ENCODE results near the gene AUTS2. TPM values are rescaled to one million over a fixed set of nuclear protein-coding genes. Genes with fewer than 3 reads are reported as not detected.

The AUTS2 gene
- total and polyA plus RNA-seq, 4 donors: 4.9 to 24.4 (median 7.0) TPM

DNA sequence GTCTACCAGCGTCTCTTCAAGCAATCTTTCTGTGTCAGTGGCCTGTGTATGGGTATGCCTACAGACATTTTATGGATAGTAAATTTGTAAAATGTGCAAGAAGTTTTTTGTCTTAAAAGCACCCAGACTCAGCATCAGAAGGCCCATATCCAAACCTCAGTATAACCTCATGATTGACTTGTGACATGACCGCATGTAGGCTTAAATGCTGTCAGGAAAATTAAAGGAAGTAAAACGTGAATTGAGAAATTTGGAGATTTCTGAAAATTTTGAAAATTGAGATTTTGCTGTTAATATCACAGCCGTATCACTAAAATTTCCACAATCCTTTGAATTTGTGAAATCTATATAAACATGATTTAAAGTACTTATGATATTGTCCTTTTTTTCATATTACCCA lies 410.2 kb downstream of the AUTS2 start:
- H3K27me3 ChIP-seq (ENCODE audit: control insufficient read depth in 4 of 4, insufficient read depth in 4 of 4, low read length in 3 of 4): no peaks in the 10 kb centered on the region
- H3K4me3 ChIP-seq (ENCODE audit: low read depth in 1 of 3, low read length in 3 of 3): no peak overlapping the region
- no peak overlapping the region for H3K9ac ChIP-seq (ENCODE audit: low read depth in 1 of 2, low read length in 2 of 2)
- H3K27ac ChIP-seq (ENCODE audit: low read depth in 1 of 2, low read length in 2 of 2): no peak overlapping the region
- 92% methylated on average over 4 of the region's 4 CpGs for WGBS
- no peaks in the 10 kb centered on the region for H3K9me3 ChIP-seq (ENCODE audit: control insufficient read depth in 4 of 4, low read length in 3 of 4)
- H3K36me3 ChIP-seq (ENCODE audit: control insufficient read depth in 4 of 4, insufficient read depth in 3 of 4, low read depth in 1 of 4, low read length in 3 of 4): no peaks in the 10 kb centered on the region
- TF ChIP-seq YY1 (IDR thresholded peaks at IDR 0.05) (no peak), NR2F2 (IDR thresholded peaks at IDR 0.05) (no peak), HNF4G (IDR thresholded peaks at IDR 0.05) (no peak), TAF1 (conservative IDR thresholded peaks at IDR 0.05) (no peak), FOXA1 (IDR thresholded peaks at IDR 0.05) (no peak), FOXA2 (IDR thresholded peaks at IDR 0.05) (no peak)
- TF ChIP-seq, protein P1, sequence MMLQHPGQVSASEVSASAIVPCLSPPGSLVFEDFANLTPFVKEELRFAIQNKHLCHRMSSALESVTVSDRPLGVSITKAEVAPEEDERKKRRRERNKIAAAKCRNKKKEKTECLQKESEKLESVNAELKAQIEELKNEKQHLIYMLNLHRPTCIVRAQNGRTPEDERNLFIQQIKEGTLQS (IDR thresholded peaks at IDR 0.05): no peak
- TF ChIP-seq, protein P2, sequence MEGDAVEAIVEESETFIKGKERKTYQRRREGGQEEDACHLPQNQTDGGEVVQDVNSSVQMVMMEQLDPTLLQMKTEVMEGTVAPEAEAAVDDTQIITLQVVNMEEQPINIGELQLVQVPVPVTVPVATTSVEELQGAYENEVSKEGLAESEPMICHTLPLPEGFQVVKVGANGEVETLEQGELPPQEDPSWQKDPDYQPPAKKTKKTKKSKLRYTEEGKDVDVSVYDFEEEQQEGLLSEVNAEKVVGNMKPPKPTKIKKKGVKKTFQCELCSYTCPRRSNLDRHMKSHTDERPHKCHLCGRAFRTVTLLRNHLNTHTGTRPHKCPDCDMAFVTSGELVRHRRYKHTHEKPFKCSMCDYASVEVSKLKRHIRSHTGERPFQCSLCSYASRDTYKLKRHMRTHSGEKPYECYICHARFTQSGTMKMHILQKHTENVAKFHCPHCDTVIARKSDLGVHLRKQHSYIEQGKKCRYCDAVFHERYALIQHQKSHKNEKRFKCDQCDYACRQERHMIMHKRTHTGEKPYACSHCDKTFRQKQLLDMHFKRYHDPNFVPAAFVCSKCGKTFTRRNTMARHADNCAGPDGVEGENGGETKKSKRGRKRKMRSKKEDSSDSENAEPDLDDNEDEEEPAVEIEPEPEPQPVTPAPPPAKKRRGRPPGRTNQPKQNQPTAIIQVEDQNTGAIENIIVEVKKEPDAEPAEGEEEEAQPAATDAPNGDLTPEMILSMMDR (IDR thresholded peaks at IDR 0.05; ENCODE audit: low read depth, low read length, missing input control): no peak
- TF ChIP-seq, protein P3, sequence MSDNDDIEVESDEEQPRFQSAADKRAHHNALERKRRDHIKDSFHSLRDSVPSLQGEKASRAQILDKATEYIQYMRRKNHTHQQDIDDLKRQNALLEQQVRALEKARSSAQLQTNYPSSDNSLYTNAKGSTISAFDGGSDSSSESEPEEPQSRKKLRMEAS (IDR thresholded peaks at IDR 0.05): no peak
- DNase-seq (ENCODE audit: low spot score): no peak
- H3K4me1 ChIP-seq (ENCODE audit: control insufficient read depth in 4 of 4, insufficient read depth in 4 of 4, low read length in 3 of 4): no peaks in the 10 kb centered on the region

DNA sequence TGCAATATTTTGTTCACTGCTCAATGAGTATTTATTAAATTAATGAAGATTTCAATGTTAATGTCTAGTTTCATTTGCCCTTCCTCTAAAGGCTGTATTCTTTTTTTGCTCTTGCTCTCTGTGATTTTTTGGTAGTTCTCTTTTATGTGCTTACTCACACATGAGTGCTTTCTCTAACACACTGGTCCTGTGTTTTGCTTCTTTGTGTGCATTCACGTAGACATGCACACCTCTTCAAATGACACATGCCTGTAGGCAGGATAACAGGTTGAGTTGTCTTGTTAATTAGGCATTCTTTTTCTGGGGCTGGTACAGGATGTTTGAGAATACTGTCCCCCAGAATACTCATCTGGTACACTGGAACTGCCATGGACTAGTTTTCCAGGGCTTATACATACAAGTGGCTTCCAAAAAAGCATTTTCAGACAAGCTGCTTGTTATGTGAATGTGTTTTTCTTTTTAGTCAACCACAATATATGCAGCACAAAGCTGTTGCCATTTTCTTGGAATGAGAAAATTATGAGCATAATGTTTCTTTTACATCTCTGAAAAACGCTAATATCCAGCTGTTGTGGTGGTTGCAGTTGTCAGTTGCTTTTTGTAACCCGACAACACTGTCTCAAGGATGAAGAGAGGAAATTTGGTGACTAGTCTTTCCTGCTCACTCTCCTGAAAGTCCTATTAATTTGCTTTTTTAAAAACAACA lies 416.4 kb downstream of the AUTS2 start:
- Histone ChIP-seq H3K27me3 (ENCODE audit: control insufficient read depth in 4 of 4, insufficient read depth in 4 of 4, low read length in 3 of 4) (no peaks in the 10 kb centered on the region), H3K27ac (ENCODE audit: low read depth in 1 of 2, low read length in 2 of 2) (no peak overlapping the region), H3K9ac (ENCODE audit: low read depth in 1 of 2, low read length in 2 of 2) (no peak overlapping the region), H3K4me1 (ENCODE audit: control insufficient read depth in 4 of 4, insufficient read depth in 4 of 4, low read length in 3 of 4) (no peaks in the 10 kb centered on the region), H3K9me3 (ENCODE audit: control insufficient read depth in 4 of 4, low read length in 3 of 4) (no peaks in the 10 kb centered on the region), H3K4me3 (ENCODE audit: low read depth in 1 of 3, low read length in 3 of 3) (no peak overlapping the region), H3K36me3 (ENCODE audit: control insufficient read depth in 4 of 4, insufficient read depth in 3 of 4, low read depth in 1 of 4, low read length in 3 of 4) (no peaks in the 10 kb centered on the region)
- no peak for DNase-seq (ENCODE audit: low spot score)
- WGBS: 81% methylated on average over 3 of the region's 3 CpGs
- TF ChIP-seq FOXA1 (IDR thresholded peaks at IDR 0.05): no peak
- TF ChIP-seq HNF4G (IDR thresholded peaks at IDR 0.05): no peak
- no peak for TF ChIP-seq TAF1 (conservative IDR thresholded peaks at IDR 0.05)
- no peak for TF ChIP-seq SP1 (IDR thresholded peaks at IDR 0.05)
- no peak for TF ChIP-seq JUND (IDR thresholded peaks at IDR 0.05)
- no peak for TF ChIP-seq HNF4A (conservative IDR thresholded peaks at IDR 0.05)
- TF ChIP-seq, protein P2 (IDR thresholded peaks at IDR 0.05; ENCODE audit: low read depth, low read length, missing input control): no peak
- TF ChIP-seq FOXA2 (IDR thresholded peaks at IDR 0.05): no peak
- TF ChIP-seq, protein P1 (IDR thresholded peaks at IDR 0.05): no peak
- TF ChIP-seq, protein P4, sequence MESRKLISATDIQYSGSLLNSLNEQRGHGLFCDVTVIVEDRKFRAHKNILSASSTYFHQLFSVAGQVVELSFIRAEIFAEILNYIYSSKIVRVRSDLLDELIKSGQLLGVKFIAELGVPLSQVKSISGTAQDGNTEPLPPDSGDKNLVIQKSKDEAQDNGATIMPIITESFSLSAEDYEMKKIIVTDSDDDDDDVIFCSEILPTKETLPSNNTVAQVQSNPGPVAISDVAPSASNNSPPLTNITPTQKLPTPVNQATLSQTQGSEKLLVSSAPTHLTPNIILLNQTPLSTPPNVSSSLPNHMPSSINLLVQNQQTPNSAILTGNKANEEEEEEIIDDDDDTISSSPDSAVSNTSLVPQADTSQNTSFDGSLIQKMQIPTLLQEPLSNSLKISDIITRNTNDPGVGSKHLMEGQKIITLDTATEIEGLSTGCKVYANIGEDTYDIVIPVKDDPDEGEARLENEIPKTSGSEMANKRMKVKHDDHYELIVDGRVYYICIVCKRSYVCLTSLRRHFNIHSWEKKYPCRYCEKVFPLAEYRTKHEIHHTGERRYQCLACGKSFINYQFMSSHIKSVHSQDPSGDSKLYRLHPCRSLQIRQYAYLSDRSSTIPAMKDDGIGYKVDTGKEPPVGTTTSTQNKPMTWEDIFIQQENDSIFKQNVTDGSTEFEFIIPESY (IDR thresholded peaks at IDR 0.05): no peak
- TF ChIP-seq NR2F2 (IDR thresholded peaks at IDR 0.05): no peak
- TF ChIP-seq GABPA (IDR thresholded peaks at IDR 0.05 in 1 of 2, conservative IDR thresholded peaks at IDR 0.05 in 1 of 2): no peak
- TF ChIP-seq RXRA (IDR thresholded peaks at IDR 0.05): no peak
